Astrocyte (in vitro differentiated cells and primary cell): ENCODE data around the gene FLACC1.

ENCODE experiments used
- CTCF ChIP-seq: IDR thresholded peaks from 2 replicates; pipeline ENCODE4 v1.5.1; 2011; ENCODE audit warnings: low read depth, mild to moderate bottlenecking, inconsistent platforms, low read length, moderate library complexity; ENCODE audit not compliant: insufficient read depth
- EZH2 ChIP-seq: IDR thresholded peaks from 2 replicates; pipeline ENCODE4 v1.6.1; 2012; ENCODE audit warnings: mild to moderate bottlenecking, low read length, inconsistent platforms; ENCODE audit not compliant: insufficient read depth

- TF ChIP-seq CTCF = no peak
- TF ChIP-seq EZH2 = no peak
Measured at GRCh38 chr2:201279079-201279478, 78.1 kb downstream of the FLACC1 start.
